HuH-7 (cell line): ENCODE results near the gene FLYWCH2.
"Not testable (repeated sequence)": the region's sequence is repeated elsewhere in the genome, so short reads cannot be mapped to it uniquely, and the experiment has no call there.

Experiments used
- DNase-seq: peaks from one replicate; pipeline ENCODE4 v3.0.0; 2011; ENCODE audit warnings: low spot score

Gene FLYWCH2

DNA sequence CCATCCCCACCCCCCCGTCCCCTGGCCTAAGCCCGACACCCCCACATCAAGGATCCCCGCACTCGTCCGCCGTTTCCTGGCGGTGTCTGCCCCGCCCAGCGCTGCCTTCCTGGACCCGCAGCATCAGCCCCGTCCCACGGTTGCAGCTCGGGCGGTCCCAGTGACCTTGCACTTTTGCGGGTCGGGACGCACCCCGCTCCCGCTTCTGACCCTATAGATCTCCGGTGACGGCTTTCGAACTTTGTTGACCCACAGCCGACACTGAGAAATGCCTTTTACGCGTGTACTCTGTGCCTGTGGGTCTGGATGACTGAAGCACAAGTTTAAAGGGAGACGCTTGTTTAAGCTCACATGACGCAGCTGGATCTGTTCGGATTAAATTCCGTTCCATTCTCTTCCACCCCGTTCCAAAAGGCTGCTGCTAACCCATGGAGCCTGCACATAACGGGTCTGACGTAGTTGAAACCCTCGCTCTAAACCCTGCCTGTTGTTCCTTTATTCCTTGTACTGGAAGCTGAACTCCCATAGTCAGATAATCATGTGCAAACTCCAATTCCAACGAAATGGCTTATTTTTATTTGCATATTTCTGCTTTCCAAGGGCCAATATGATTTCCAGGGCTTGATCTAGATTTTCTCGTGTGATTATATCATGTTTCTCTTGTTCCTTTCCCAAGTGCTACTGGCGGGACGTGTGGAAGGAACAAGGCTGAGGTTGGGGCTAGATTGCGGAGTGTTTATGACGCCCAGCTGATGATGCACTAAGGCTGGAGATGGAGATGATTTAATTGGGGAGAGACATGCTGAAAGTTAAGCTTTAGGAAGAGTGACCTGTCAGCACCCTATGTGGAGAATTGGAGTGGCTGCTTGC lies 29.6 kb downstream of the FLYWCH2 start:
- DNase-seq = no peak

GRCh38 chr16:2913603-2914002 lies 30.6 kb downstream of the FLYWCH2 start:
- no peak for DNase-seq

DNA sequence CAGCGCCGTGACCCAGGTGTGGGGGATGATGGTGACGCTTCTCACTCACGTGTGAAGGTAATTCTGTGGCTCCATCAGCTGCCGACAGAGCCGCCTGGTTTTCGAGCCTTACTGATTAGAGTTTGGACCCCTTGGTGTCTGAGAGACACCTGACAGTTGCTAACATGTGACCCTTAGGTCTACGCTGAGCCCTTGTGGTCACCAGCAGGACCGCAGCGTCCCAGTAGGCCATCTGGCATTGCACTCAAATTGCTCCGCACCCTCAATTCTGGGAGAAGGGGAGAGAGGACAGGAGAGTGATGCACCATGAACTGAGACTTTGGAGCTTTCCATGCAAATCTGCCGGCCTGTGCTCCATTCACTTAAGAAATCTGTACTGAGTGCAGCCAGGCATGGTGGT lies 31.2 kb downstream of the FLYWCH2 start:
- no peak for DNase-seq

DNA sequence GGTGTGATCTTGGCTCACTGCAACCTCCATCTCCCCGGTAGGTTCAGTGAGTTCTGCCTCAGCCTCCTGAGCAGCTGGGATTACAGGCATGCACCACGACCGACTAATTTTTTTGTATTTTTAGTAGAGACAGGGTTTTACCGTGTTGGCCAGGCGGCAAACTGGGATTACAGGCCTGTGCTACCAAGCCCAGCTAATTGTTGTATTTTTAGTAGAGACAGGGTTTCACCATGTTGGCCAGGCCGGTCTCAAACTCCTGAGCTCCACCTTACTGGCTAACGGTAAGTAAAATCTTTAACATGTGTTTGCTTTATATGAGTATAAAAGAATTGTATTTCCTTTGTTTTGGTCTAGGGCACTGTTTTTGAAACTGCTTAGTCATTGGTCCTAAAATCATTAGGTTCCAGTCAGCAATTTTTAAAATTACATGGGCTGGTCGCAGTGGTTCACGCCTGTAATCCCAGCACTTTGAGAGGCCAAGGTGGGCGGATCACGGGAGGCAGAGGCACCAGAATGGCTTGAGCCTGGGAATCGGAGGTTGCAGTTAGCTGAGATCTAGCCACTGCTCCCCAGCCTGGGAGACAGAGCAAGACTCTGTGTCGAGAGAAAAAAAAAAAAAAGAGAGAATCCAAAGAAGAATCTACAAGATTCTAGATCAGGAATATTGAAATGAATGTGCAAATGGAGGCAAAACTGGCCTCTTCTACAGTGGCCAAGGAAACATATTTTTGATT lies 32.3 kb downstream of the FLYWCH2 start:
- no peak for DNase-seq

GRCh38 chr16:2919511-2920255 lies 36.7 kb downstream of the FLYWCH2 start:
- peak; percentile 69 for DNase-seq

DNA sequence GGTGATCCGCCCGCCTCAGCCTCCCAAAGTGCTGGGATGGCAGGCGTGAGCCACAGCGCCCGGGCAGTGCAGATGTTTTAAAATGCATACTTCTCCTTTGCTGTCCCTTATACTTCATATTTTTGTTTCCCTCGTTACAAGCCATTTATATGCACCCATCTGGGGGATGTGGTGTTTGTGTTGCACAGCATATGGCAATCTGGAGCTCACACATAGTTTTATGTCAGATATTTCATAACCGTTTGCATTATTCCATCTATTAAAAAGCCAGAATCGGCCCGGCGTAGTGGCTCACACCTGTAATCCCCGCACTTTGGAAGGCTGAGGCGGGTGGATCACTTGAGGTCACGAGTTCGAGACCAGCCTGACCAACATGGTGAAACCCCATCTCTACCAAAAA lies 40.5 kb downstream of the FLYWCH2 start:
- no peak for DNase-seq

DNA sequence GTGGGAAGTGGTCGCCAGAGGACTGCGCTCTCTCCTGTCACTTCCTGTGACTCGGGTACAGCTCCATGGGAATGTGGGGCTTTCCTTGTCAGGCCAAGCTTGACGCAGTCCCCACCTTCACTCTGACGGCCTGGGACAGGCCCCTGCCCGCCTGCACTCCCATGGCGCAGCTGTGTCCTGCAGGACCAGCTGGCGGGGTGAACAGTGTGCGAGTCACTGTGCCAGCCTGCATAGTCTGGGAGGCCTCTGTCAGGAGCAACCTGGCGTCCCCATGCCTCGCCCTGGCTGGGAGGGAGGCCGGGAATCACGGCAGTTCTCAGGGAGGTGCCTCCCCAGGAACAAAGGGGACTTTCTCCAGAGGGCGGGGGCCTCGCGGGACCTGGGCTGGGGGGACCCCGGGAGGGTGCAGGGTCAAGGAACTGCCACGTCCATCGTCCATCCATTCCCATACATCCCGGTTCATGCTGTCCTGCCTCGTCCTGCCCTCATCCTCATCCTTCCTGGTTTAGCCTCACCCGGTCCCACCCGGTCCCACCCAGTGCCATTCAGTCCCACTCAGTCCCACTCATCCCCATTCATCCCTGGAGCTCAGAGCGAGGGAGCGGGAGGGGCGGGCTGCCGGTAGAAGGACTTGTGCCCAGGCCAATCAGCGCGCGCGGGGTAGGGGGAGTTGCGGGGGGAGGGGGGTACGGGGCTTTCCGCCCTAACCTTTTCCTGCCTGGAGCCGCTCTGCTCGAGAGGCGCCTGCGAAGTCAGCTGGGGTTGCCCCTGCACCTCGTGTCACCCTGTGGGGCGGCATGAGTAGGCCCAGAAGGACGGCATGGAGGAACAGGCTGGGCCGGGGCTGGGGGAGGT lies 42.1 kb downstream of the FLYWCH2 start:
- DNase-seq = no peak

GRCh38 chr16:2925951-2926649 lies 43.1 kb downstream of the FLYWCH2 start:
- no peak for DNase-seq

DNA sequence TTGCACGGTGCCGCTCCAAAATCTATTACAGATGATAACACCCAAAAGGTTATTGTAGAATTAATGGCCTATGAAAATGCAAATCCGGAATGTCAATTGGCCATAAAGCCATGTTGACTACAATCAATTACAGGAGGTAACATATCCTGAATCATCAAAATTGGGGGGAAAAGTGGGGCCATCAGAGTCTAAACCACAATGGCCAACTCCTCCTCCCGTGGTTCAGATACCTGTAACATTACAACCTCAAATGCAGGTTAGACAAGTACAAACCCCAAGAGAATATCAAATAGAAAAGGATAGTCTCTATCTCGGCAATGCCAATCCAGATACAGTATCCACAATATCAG lies 43.6 kb downstream of the FLYWCH2 start:
- DNase-seq = no peak

- DNase-seq = peak; percentile 78
Measured at GRCh38 chr16:2927010-2927646, 44.1 kb downstream of the FLYWCH2 start.

GRCh38 chr16:2928151-2928550 lies 45.1 kb downstream of the FLYWCH2 start:
- not testable (repeated sequence) for DNase-seq

DNA sequence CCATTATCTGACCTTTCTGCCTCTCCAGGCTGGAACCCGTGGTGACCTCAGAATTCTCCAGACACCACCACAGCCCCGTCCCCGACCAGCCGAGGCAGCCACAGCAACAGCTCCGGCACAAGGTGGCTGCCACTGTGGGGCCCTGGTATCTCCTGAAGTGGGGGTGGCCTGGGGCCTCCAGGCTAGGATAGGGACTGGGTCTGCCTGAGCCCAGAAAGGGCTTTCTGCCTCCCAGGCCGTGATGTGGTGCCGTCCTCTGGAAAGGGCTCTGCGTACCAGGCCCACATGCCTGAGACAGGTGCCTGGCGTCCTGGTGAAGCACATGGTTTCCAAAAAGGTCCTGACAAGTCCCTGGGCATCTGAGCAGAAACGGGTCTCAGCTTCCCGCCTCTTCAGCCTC lies 45.8 kb downstream of the FLYWCH2 start:
- no peak for DNase-seq

DNA sequence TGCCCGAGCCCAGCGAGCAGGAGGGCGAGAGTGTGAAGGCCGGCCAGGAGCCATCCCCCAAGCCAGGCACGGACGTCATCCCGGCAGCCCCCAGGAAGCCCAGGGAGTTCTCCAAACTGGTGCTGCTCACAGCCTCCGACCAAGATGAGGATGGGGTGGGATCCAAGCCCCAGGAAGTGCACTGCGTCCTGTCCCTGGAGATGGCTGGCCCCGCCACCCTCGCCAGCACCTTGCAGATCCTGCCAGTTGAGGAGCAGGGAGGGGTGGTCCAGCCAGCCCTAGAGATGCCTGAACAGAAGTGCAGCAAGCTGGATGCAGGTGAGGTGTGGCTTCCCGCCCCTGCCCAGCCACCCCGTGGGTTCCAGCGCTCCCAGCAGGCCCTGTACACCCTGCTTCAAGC lies 46.7 kb downstream of the FLYWCH2 start:
- no peak for DNase-seq

- no peak for DNase-seq
Measured at GRCh38 chr16:2930236-2930635, 47.2 kb downstream of the FLYWCH2 start.

- DNase-seq = not testable (repeated sequence)
Measured at GRCh38 chr16:2931231-2931914, 48.4 kb downstream of the FLYWCH2 start.

- DNase-seq = no peak
Measured at GRCh38 chr16:2933136-2933535, 50.1 kb downstream of the FLYWCH2 start.

GRCh38 chr16:2933701-2934100 lies 50.7 kb downstream of the FLYWCH2 start:
- no peak for DNase-seq

- no peak for DNase-seq
Measured at GRCh38 chr16:2934450-2934849, 51.4 kb downstream of the FLYWCH2 start.

GRCh38 chr16:2936436-2937011 lies 53.5 kb downstream of the FLYWCH2 start:
- DNase-seq = no peak

- DNase-seq = no peak
Measured at GRCh38 chr16:2937170-2937569, 54.2 kb downstream of the FLYWCH2 start.
